Measurements from ENCODE around the gene ULBP3. TPM values are rescaled to one million over a fixed set of nuclear protein-coding genes. Genes with fewer than 3 reads are reported as not detected.

Gene ULBP3
- polyA plus RNA-seq, 1 donor from 2014 or later = 2.2 TPM

GRCh38 chr6:150116200-150116800, 47.4 kb upstream of the ULBP3 start:
- no peak overlapping the region for H3K27ac ChIP-seq (ENCODE audit: low read length)

GRCh38 chr6:150115769-150116168, 46.8 kb upstream of the ULBP3 start:
- H3K4me2 ChIP-seq (ENCODE audit: low read length) = no peak overlapping the region
- H3K79me2 ChIP-seq (replicated peaks; ENCODE audit: insufficient read depth, low read length) = no peaks in the 10 kb centered on the region
- H3K4me3 ChIP-seq (ENCODE audit: low read length) = no peak overlapping the region
- no peak overlapping the region for H2AFZ ChIP-seq (ENCODE audit: low read depth, low read length)
- H3K27me3 ChIP-seq (ENCODE audit: insufficient read depth, low read depth, low read length) = no peaks in the 10 kb centered on the region
- TF ChIP-seq TAF1 (IDR thresholded peaks at IDR 0.05; ENCODE audit: low read depth) (no peak), POLR2AphosphoS5 (IDR thresholded peaks at IDR 0.05) (no peak), EP300 (conservative IDR thresholded peaks at IDR 0.05; ENCODE audit: poor library complexity, severe bottlenecking) (no peak), SMC3 (conservative IDR thresholded peaks at IDR 0.05; ENCODE audit: poor library complexity) (no peak), EZH2 (IDR thresholded peaks at IDR 0.05; ENCODE audit: borderline replicate concordance, insufficient read depth, low read length, poor library complexity, severe bottlenecking) (no peak), REST (IDR thresholded peaks at IDR 0.05; ENCODE audit: borderline replicate concordance) (no peak), RAD21 (conservative IDR thresholded peaks at IDR 0.05) (no peak)
- no peaks in the 10 kb centered on the region for H4K20me1 ChIP-seq (ENCODE audit: insufficient read depth)
- H3K36me3 ChIP-seq (ENCODE audit: insufficient read depth, low read length) = no peaks in the 10 kb centered on the region
- no peaks in the 10 kb centered on the region for H3K9me3 ChIP-seq (ENCODE audit: low read length)
- H3K9me2 ChIP-seq (ENCODE audit: insufficient read depth, low read length) = no peaks in the 10 kb centered on the region
- no peak overlapping the region for H3K27ac ChIP-seq (ENCODE audit: low read length)
- H3F3A ChIP-seq (ENCODE audit: insufficient read depth, low read length, poor library complexity, severe bottlenecking) = no peaks in the 10 kb centered on the region
- H3K9ac ChIP-seq (ENCODE audit: low read length) = no peak overlapping the region

More at GRCh38 chr6:150116200-150116800, 47.4 kb upstream of the ULBP3 start:
- Histone ChIP-seq H3K79me2 (replicated peaks; ENCODE audit: insufficient read depth, low read length) (no peaks in the 10 kb centered on the region), H4K20me1 (ENCODE audit: insufficient read depth) (no peaks in the 10 kb centered on the region), H3F3A (ENCODE audit: insufficient read depth, low read length, poor library complexity, severe bottlenecking) (no peaks in the 10 kb centered on the region), H3K27me3 (ENCODE audit: insufficient read depth, low read depth, low read length) (no peaks in the 10 kb centered on the region), H3K4me3 (ENCODE audit: low read length) (no peak overlapping the region), H3K9ac (ENCODE audit: low read length) (no peak overlapping the region), H3K9me2 (ENCODE audit: insufficient read depth, low read length) (no peaks in the 10 kb centered on the region), H2AFZ (ENCODE audit: low read depth, low read length) (no peak overlapping the region), H3K36me3 (ENCODE audit: insufficient read depth, low read length) (no peaks in the 10 kb centered on the region), H3K4me2 (ENCODE audit: low read length) (no peak overlapping the region), H3K9me3 (ENCODE audit: low read length) (no peaks in the 10 kb centered on the region)
- TF ChIP-seq CTCF (IDR thresholded peaks at IDR 0.05; ENCODE audit: poor library complexity, severe bottlenecking) (no peak), EP300 (conservative IDR thresholded peaks at IDR 0.05; ENCODE audit: poor library complexity, severe bottlenecking) (no peak), REST (IDR thresholded peaks at IDR 0.05; ENCODE audit: borderline replicate concordance) (no peak), SMC3 (conservative IDR thresholded peaks at IDR 0.05; ENCODE audit: poor library complexity) (no peak), MXI1 (conservative IDR thresholded peaks at IDR 0.05; ENCODE audit: poor library complexity, severe bottlenecking) (no peak), RAD21 (conservative IDR thresholded peaks at IDR 0.05) (no peak), TAF1 (IDR thresholded peaks at IDR 0.05; ENCODE audit: low read depth) (no peak), POLR2AphosphoS5 (IDR thresholded peaks at IDR 0.05) (no peak), EZH2 (IDR thresholded peaks at IDR 0.05; ENCODE audit: borderline replicate concordance, insufficient read depth, low read length, poor library complexity, severe bottlenecking) (no peak)
